ENCODE results near the gene USP12.

USP12 gene

DNA sequence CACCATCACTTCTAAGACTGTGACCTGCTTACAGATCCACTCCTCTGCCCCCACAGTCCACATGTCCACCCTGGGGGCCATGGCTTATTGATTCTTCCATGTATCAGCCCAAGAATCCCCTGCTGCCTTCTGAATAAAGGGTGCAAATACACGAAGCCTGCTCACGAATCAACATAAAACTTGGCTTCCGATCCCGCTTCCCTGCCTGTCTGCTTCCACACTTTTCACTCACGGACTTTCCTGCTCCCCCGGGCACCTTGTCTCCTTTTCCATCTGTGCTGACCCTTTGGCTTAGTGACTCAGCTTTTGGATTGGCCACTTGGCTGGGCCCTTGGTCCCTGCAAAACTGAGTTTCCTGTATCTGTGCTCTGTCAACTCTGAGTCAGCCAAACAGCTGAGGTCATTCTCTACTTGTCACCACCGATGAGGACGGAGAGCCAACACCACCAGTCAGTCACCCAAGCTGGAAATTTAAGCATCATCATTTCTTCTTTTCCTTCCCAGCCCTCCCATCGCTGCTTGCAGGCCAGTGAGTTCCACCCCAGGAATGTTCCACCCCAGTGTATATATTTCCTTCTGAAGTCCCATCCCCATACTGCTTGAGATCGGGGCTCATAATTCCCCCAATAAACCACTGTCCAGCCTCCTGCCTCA lies 11.4 kb upstream of the USP12 start:
- no peak for DNase-seq

GRCh38 chr13:27182054-27182453 lies 10.4 kb upstream of the USP12 start:
- no peak for DNase-seq

- no peak for DNase-seq
Measured at GRCh38 chr13:27177852-27178251, 6.2 kb upstream of the USP12 start.

DNA sequence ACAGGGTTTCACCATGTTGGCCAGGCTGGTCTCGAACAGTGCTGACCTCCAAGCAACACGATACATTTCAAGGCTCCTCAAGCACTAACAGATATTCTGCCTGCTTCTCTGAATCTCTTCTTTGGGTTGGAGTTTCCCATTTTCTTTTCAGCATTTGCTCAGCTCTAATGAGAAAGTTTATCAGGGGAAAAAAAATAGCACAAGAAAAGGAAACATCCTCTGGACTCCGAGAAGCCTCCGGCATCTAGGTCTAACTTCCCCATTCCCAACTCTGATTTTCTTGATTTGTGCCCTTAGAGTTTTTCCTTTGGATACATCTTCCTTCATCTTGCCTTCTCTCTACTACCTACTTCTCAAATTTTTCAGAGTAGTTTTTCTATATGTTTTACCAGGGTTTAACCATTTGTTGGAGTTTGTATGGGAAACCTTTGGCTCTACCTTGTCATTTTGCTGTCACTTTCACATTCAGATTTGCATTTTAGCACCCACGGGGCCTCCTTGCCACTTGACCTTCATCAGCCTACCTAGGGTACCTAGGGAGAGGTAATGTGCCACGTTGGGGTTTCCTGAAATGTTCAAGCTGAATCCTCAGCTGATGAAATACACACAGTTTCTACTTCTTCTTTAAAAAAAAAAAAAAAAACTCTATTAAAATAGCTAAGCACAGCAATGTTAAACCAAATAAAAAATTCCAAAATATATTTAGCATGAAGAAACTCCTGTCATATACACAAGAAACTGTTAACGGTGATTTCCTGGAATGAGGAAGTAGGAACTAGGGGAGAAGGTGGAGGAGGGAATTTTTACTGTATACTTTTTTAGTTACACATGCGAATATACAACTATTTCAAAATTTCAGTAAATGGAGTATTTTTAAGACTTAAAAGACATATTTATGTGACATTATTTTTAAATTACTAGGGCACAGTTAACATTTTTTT lies 5.1 kb upstream of the USP12 start:
- DNase-seq, result no peak

GRCh38 chr13:27174766-27175455 lies 3.3 kb upstream of the USP12 start:
- no peak for DNase-seq

GRCh38 chr13:27172495-27172842 lies 858 bp upstream of the USP12 start:
- peak in 1 of 5 donors; percentile 32 for DNase-seq

DNA sequence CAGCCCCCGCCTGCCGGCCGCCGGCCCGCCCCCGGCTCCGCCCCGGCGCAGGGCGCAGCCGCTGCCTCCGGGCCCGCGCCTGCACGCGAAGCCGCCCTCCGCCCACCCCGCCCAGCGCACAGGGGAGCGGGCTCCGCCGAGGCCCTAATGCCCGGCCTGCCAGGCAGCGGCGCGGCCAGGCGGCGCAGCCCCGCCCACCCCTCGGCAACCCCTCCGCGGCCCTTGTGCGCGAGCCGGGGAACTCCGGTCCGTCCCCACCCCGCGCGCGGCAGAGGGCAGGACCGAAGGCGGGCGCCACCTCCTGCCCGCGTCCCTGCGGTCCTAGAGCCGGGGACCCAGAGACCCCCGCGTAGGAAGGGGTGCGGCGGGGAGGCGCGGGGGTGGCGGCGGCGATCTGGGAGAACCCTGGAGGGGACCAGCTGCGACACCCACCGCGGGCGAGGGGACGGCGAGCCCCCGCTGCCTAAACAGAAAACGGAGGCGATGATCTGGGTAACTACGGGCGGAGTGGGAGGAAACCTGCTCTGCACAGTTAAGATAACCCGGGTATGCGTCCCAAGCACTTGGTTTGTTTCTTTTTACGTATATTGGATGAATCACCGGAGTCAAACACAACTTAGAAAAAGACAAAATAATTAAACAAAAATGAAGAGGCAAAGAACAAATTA lies 350 bp upstream of the USP12 start:
- peak; percentile 83 to 94 (median 89) for DNase-seq

- peak in 4 of 5 donors; percentile 11 to 28 (median 14) for DNase-seq
Measured at GRCh38 chr13:27170516-27171243, 931 bp downstream of the USP12 start.

DNA sequence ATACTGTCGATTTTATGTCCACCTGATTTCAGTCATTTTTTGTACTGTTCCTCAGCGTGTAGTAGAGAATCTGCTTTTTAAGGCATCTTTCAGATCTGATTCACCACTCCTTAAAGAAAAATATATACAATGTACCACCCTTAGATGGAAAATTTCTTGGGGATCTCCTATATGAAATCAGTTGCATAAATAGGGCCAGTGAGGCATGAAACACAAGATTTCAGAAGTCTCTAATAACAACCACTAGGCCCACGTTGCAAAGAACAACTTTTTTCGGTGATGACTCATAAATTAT lies 1.4 kb downstream of the USP12 start:
- DNase-seq, result peak in 1 of 5 donors; percentile 41

GRCh38 chr13:27168906-27169657 lies 2.5 kb downstream of the USP12 start:
- DNase-seq, result no peak

- DNase-seq, result no peak
Measured at GRCh38 chr13:27168086-27168485, 3.5 kb downstream of the USP12 start.

DNA sequence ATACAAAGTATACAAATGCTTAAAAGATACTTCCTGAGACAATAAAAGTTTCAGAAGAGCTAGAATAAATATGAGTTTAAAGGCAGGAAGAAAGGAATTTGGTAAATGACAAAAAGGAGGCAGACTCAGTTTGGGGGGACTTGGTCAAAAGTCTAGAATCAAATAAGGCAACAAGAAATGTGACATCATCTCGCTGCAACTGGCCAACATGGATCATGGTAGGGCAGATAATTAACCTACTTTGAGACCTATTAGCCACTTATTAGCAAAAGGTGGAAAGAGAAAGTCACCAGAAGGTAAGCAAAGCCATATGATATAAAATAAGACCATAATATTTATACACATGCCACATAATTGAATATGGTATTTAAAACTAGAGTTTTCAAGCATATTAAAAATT lies 5.3 kb downstream of the USP12 start:
- DNase-seq, result no peak

GRCh38 chr13:27161980-27162379 lies 9.6 kb downstream of the USP12 start:
- DNase-seq, result no peak

- no peak for DNase-seq
Measured at GRCh38 chr13:27161423-27161822, 10.2 kb downstream of the USP12 start.

DNA sequence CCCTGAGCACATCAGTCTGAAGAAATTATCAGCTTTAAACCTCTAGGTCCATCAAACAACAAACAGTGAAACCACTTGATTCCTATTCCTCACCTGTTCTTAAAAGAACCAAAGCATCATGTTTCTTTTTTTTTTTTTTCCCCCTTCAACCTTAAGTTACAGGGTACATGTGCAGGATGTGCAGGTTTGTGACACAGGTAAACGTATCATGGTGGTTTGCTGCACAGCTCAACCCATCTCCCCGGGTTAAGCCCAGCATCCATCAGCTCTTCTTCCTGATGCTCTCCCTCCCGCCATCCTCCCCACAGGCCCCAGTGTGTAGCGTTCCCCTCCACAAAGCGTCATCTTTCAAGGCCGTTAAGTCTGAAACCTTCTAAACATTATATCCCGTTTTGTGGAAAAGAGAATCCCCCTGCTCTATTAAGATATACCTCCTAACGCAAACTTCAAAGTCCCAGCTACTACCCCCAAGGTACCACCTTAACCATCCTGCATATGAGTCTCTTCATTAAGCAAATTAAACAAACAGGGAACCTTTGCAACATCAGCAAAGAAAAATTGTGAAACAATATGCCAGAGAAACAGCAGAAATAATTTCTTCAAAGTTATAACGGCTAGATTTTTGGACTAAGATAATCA lies 10.8 kb downstream of the USP12 start:
- DNase-seq, result no peak

DNA sequence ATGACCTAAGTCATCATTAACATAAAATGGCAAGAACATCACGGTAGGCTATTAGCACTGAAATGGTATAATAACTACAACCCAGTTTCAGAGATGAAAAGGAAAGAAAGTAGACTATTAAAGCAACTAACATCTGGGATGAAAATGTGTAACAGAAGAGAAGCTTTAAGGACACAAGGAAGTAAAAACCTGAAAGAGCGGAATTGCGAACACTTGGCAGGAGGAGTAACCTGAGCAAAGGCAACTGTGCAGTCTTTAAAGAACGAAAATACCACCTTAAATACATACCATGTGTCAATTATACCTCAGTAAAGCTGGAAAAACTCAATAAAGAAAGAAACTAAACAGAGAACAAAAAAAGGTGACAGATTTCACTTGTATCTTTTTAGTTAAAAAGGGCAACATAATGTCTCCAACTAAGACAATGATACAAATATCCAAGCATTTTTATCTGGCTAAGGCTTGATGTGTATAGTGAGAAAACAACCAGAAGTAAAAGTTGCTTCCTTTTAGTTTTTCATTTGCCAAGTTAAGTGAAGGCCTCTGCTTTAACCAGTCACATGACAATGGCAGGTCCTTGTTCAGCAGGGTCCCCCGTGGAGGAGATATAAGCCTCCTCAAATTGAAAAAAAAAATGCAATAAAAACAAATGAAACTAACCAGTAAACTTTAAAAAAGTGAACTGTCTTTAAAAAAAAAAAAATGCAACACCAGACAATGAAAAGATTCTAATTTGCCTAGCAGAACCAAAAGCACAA lies 11.6 kb downstream of the USP12 start:
- no peak for DNase-seq

- no peak for DNase-seq
Measured at GRCh38 chr13:27158335-27158734, 13.3 kb downstream of the USP12 start.

GRCh38 chr13:27151798-27152599 lies 19.6 kb downstream of the USP12 start:
- no peak for DNase-seq

DNA sequence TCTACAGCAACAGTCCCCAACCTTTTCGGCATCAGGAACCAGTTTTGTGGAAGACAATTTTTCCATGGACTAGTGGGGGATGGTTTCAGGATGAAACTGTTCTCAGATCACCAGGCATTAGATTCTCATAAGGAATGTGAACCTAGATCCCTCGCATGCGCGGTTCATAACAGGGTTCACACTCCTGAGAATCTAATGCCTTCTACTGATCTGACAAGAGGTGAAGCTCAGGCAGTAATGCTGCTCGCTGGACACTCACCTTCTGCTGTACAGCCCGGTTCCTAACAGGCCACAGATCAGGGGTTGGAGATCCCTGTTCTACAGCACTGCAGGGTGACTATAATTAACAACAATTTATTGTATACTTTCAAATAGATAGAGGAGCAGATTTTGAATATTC lies 21.9 kb downstream of the USP12 start:
- no peak for DNase-seq

DNA sequence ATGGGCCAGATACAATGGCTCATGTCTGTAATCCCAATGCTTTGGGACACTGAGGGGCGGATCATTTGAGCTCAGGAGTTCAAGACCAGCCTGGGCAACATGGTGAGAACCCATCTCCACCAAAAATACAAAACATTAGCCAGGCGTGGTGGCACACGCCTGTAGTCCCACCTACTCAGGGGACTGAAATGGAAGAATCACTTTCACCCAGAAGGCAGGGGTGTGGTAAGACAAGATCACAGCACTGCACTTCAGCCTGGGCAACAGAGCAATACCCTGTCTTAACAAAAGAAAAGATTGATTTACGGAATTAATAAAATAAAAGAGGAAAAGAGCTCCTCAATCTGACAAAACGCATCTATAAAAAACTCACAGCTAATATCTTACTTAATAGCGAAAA lies 22.7 kb downstream of the USP12 start:
- DNase-seq, result no peak
